ENCODE measurements around the gene RNF213.

DNA sequence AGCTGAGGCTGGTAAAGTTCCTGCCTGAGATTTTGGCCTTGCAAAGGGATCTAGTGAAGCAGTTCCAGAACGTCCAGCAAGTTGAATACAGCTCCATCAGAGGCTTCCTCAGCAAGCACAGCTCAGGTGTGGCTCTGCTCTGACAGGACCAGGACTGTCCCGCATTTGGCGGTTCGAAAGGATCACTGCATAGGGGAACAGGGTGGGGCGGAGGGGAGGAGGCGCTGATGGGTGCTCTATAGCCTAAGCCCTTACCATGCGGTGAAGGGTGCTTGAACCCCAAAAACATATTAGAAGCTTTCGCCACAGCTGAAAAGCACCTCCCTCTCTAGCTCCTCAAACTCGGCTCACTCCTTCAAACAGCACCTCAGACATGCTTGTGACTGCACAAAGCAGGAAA, 124.4 kb downstream of the RNF213 start:
- TF ChIP-seq, protein P1, sequence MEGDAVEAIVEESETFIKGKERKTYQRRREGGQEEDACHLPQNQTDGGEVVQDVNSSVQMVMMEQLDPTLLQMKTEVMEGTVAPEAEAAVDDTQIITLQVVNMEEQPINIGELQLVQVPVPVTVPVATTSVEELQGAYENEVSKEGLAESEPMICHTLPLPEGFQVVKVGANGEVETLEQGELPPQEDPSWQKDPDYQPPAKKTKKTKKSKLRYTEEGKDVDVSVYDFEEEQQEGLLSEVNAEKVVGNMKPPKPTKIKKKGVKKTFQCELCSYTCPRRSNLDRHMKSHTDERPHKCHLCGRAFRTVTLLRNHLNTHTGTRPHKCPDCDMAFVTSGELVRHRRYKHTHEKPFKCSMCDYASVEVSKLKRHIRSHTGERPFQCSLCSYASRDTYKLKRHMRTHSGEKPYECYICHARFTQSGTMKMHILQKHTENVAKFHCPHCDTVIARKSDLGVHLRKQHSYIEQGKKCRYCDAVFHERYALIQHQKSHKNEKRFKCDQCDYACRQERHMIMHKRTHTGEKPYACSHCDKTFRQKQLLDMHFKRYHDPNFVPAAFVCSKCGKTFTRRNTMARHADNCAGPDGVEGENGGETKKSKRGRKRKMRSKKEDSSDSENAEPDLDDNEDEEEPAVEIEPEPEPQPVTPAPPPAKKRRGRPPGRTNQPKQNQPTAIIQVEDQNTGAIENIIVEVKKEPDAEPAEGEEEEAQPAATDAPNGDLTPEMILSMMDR (IDR thresholded peaks at IDR 0.05; ENCODE audit: low read depth, low read length, missing input control) = no peak
- TF ChIP-seq, protein P2, sequence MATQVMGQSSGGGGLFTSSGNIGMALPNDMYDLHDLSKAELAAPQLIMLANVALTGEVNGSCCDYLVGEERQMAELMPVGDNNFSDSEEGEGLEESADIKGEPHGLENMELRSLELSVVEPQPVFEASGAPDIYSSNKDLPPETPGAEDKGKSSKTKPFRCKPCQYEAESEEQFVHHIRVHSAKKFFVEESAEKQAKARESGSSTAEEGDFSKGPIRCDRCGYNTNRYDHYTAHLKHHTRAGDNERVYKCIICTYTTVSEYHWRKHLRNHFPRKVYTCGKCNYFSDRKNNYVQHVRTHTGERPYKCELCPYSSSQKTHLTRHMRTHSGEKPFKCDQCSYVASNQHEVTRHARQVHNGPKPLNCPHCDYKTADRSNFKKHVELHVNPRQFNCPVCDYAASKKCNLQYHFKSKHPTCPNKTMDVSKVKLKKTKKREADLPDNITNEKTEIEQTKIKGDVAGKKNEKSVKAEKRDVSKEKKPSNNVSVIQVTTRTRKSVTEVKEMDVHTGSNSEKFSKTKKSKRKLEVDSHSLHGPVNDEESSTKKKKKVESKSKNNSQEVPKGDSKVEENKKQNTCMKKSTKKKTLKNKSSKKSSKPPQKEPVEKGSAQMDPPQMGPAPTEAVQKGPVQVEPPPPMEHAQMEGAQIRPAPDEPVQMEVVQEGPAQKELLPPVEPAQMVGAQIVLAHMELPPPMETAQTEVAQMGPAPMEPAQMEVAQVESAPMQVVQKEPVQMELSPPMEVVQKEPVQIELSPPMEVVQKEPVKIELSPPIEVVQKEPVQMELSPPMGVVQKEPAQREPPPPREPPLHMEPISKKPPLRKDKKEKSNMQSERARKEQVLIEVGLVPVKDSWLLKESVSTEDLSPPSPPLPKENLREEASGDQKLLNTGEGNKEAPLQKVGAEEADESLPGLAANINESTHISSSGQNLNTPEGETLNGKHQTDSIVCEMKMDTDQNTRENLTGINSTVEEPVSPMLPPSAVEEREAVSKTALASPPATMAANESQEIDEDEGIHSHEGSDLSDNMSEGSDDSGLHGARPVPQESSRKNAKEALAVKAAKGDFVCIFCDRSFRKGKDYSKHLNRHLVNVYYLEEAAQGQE (IDR thresholded peaks at IDR 0.05) = no peak
- TF ChIP-seq, protein P3, sequence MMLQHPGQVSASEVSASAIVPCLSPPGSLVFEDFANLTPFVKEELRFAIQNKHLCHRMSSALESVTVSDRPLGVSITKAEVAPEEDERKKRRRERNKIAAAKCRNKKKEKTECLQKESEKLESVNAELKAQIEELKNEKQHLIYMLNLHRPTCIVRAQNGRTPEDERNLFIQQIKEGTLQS (IDR thresholded peaks at IDR 0.05) = no peak
- TF ChIP-seq YY1 (IDR thresholded peaks at IDR 0.05) (no peak), JUND (IDR thresholded peaks at IDR 0.05) (no peak)

Data from liver (tissue), 3 donors.